ENCODE data around the gene DDX24. TPM values are rescaled to one million over a fixed set of nuclear protein-coding genes. Genes with fewer than 3 reads are reported as not detected.

DDX24 gene
- total and polyA plus RNA-seq, 9 of the 15 experiments (the other 6 are each of a cell fraction or from before 2014, with no cell fraction given) = 82.4 to 175 (median 122) TPM

DNA sequence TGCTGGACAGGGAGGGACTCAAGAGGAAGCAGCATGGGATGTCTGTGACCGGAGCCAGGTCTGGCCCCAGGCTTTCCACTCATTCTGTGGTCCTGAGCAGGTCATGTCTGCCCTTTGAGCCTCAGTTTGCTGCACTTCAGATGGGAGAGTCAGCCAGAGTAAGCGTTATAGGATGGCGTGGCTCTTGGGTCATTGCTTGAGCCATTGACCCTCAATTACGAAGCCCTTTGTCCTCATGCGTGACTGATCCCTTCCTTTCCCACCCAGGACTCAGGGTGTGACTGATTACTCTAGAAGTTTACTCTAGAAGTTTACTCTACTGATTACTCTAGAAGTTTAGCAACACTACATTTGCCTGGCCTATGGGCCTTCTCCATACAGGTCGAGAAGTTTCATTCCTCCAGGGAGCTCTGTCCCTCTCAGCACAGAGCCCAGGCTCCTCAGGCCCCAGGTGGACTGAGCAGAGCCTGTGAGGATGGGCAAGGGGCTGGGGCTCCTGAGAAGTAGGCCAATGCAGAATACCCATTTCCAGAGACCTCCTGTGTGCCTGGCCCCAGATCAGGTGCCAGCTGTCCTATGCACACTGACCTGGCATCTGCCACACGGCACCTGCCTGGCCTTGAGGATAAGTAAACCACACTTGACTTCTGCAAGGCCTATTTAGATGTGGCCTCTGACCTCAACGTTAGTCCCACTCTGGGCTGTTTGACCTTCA lies 21.9 kb upstream of the DDX24 start (continued):
- TF ChIP-seq, protein P1, sequence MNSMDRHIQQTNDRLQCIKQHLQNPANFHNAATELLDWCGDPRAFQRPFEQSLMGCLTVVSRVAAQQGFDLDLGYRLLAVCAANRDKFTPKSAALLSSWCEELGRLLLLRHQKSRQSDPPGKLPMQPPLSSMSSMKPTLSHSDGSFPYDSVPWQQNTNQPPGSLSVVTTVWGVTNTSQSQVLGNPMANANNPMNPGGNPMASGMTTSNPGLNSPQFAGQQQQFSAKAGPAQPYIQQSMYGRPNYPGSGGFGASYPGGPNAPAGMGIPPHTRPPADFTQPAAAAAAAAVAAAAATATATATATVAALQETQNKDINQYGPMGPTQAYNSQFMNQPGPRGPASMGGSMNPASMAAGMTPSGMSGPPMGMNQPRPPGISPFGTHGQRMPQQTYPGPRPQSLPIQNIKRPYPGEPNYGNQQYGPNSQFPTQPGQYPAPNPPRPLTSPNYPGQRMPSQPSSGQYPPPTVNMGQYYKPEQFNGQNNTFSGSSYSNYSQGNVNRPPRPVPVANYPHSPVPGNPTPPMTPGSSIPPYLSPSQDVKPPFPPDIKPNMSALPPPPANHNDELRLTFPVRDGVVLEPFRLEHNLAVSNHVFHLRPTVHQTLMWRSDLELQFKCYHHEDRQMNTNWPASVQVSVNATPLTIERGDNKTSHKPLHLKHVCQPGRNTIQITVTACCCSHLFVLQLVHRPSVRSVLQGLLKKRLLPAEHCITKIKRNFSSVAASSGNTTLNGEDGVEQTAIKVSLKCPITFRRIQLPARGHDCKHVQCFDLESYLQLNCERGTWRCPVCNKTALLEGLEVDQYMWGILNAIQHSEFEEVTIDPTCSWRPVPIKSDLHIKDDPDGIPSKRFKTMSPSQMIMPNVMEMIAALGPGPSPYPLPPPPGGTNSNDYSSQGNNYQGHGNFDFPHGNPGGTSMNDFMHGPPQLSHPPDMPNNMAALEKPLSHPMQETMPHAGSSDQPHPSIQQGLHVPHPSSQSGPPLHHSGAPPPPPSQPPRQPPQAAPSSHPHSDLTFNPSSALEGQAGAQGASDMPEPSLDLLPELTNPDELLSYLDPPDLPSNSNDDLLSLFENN (IDR thresholded peaks at IDR 0.05; ENCODE audit: low read depth in 2 of 2, low read length in 2 of 2) = no peak
- TF ChIP-seq, protein P2, sequence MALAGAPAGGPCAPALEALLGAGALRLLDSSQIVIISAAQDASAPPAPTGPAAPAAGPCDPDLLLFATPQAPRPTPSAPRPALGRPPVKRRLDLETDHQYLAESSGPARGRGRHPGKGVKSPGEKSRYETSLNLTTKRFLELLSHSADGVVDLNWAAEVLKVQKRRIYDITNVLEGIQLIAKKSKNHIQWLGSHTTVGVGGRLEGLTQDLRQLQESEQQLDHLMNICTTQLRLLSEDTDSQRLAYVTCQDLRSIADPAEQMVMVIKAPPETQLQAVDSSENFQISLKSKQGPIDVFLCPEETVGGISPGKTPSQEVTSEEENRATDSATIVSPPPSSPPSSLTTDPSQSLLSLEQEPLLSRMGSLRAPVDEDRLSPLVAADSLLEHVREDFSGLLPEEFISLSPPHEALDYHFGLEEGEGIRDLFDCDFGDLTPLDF (CRISPR knock-in tag; IDR thresholded peaks at IDR 0.05) = no peak
- TF ChIP-seq, protein P3, sequence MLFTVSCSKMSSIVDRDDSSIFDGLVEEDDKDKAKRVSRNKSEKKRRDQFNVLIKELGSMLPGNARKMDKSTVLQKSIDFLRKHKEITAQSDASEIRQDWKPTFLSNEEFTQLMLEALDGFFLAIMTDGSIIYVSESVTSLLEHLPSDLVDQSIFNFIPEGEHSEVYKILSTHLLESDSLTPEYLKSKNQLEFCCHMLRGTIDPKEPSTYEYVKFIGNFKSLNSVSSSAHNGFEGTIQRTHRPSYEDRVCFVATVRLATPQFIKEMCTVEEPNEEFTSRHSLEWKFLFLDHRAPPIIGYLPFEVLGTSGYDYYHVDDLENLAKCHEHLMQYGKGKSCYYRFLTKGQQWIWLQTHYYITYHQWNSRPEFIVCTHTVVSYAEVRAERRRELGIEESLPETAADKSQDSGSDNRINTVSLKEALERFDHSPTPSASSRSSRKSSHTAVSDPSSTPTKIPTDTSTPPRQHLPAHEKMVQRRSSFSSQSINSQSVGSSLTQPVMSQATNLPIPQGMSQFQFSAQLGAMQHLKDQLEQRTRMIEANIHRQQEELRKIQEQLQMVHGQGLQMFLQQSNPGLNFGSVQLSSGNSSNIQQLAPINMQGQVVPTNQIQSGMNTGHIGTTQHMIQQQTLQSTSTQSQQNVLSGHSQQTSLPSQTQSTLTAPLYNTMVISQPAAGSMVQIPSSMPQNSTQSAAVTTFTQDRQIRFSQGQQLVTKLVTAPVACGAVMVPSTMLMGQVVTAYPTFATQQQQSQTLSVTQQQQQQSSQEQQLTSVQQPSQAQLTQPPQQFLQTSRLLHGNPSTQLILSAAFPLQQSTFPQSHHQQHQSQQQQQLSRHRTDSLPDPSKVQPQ (CRISPR knock-in tag; IDR thresholded peaks at IDR 0.05; ENCODE audit: borderline replicate concordance) = no peak
- TF ChIP-seq BCOR (IDR thresholded peaks at IDR 0.05) (no peak), HLTF (IDR thresholded peaks at IDR 0.05) (no peak), CXXC5 (CRISPR knock-in tag; IDR thresholded peaks at IDR 0.05) (no peak)
